Renal pelvis (tissue), 4 donors: Measurements from ENCODE around the gene HHLA2. TPM values are rescaled to one million over a fixed set of nuclear protein-coding genes. Genes with fewer than 3 reads are reported as not detected.

ENCODE experiments used
- DNase-seq: peaks from one replicate; pipeline ENCODE4 v3.0.0-alpha.2; 2013
- polyA plus RNA-seq, 3 donors: library from polyadenylated mRNA; unstranded; fragments of 120-200 nt; gene quantifications; one replicate each; pipeline ENCODE4 v1.2.1, GENCODE V29; 2013; ENCODE audit not compliant: insufficient read length in 3 of 3

HHLA2 gene
- polyA plus RNA-seq, 3 donors, result 11.0 to 16.5 (median 16.3) TPM

GRCh38 chr3:108297647-108298046 is 1.3 kb downstream of the HHLA2 start:
- peak; percentile 64 for DNase-seq

DNA sequence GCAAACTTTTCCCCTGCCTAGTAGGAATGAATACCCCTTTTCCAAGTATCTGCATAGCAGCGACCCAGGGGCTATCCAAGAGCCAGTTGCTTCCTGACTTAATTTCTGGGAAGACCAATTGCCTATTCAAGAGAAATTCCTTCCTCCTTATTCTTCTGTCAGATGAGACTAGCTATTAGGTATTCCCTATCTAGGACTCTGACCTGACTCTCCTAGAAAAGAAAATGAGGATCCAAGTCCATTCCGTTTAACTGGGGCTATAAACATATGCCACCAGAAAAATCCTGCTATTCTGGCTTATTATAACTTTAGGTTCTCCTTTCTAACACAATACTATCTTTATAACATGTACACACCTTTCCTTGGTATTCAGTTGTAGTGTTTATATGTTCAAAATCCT is 1.7 kb downstream of the HHLA2 start:
- no peak for DNase-seq

DNA sequence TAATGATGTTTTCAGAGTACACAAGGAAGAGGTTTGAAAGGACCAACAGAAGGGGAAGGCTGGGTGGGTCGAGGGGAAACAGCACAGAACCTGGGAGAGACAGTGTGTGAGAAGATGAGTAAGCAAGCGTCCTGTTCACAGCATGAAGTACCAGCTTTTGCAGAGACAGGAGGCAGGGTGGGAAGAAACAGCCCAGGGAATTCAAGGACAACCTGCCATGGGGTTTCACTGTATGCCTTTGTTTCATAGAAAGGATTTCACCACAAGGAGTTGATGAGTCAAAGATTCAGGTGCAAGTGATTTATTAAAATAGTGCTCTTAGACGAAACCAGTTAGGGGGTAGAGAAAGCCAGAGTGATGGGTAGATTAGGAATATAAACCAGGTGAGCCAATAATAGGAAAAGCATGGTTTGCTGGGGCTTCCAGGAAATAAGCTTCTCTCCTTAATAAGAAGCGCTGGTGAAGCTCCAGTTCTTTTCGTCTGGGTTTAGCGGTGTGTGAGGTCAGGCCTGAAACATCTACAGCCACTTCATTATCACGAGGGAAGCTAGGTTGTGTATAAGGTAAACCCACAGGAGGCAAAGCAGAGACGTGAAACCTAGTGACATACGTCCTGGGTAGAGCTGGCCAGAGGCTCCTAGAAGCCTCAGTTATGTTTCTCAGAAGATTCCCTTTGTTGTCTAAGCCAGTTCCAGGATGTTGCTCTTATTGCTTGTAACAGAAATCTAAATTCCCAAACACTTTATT is 3.9 kb downstream of the HHLA2 start:
- no peak for DNase-seq

- DNase-seq, result no peak
These were observed 5.5 kb downstream of the HHLA2 start for GRCh38 chr3:108301695-108302404.

GRCh38 chr3:108302570-108302969 is 6.2 kb downstream of the HHLA2 start:
- no peak for DNase-seq

GRCh38 chr3:108305484-108306172 is 9.3 kb downstream of the HHLA2 start:
- no peak for DNase-seq

DNA sequence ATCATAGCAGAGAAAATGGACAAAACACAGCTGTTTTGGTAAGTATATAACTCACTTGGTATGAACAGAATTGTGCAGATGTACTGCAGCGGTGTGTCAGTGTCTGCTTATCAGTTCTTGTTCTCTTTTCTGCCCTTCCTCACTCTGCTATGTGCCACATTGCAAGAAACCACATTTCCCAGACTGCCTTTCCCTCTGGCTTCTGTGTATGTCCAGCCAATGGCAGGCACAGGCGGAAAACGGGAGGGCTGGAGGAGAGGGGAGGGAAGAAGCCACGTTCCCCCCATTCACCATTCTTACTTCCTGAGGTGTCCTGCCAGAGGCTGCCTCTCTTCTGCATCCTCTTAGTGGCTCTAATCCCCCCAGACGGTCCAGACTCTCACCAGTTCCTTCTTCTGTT is 15.4 kb downstream of the HHLA2 start:
- DNase-seq, result no peak

DNA sequence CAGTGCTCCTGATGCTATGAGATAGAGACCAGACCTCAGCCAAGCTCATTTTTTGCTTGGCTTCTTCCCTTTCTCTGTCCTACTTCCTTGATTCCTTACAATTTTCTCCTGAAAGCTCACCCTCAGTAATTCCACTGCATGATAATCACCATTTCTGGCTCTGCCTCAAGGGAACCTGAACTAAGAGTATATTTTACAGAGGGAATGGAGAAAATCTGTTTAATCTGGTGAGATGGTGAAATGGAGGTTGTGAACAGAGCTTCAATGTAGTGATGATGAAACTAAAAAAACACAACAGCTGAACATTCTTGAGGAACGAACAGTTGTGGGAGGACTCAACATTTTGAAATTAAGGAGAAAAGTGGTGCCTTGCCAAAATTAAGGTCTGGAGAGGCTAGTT is 16.3 kb downstream of the HHLA2 start:
- no peak for DNase-seq

DNA sequence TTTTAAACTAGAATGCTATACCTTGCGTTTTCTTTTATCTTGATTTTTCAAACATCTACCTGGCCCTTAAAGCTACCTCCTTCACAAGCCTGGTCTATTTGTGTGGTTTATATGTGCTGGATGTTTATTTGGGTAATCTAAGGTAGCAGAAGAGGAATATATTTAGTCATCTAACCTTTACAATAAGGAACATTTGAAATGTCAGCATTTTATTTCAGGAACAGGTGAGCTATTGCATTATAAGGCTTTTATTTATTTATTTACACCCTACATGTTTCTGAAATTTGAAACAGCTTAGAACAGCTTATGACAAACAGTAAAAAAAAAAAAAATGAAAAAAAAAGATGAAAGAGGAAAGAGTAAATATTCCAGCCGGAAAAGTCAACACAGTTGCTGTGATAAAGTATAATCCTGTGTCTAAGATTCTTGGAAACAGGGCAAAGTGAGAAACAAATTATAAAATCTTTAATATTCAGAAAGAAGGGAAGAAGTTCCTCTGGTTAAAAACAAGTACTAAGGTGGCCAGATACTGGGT is 19.5 kb downstream of the HHLA2 start:
- DNase-seq, result no peak

GRCh38 chr3:108319428-108320082 is 23.2 kb downstream of the HHLA2 start:
- peak; percentile 26 for DNase-seq

GRCh38 chr3:108320746-108321350 is 24.5 kb downstream of the HHLA2 start:
- DNase-seq, result no peak

DNA sequence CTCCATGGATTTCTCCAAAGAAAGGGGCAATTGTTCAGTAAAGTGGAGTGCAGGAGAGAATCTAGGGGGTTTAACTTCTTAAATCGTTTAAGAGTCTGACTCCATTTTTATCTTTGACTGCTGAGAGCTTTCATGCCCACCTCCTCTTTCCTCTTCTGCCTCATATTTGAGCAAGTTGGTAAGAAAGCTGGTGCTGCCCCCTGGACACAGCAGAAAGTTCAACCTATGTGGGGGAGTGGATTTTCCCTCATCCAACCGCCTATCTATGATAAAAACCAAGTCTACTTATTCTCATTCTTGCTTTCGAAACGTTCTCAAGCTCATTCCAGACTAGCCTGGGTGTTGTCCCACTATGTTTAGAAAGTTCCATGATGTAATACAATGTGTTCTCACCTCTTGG is 26.0 kb downstream of the HHLA2 start:
- no peak for DNase-seq

DNA sequence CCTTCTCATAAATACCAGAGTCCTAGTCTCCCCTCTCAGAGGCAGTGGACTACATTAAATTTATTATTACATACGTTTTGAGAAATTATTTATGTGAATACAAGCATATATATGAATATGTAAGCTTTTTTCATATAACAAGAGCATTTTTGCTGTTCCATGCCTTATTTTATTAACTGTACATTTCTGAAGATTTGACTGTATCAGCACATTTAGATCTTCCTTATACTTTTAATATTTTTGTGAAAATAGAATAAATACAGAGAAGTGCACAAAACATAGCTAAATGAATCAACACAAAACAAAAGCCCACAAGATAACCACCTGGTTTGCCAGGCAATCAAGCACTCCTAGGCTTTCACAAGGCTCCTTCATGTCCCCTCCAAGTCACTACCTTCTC is 27.8 kb downstream of the HHLA2 start:
- no peak for DNase-seq

DNA sequence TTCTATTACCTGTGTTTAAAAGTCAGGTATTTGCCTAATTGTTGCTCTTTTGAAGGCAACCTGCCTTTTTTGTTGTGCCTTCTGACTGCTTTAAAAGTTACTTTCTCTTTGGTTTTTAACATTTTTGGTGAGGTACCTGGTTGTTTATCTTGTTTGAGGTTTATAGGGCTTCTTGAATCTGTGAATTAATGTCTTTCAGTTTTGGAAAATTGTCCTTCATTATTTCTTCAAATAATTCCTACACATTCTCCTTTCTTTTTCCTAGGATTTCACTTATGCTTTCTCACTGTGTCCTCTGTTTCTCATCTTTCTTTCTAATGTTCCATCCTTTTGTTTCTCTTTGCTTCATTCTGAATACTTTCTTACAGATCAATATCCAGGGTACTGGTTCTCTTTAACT is 30.8 kb downstream of the HHLA2 start:
- DNase-seq, result no peak

DNA sequence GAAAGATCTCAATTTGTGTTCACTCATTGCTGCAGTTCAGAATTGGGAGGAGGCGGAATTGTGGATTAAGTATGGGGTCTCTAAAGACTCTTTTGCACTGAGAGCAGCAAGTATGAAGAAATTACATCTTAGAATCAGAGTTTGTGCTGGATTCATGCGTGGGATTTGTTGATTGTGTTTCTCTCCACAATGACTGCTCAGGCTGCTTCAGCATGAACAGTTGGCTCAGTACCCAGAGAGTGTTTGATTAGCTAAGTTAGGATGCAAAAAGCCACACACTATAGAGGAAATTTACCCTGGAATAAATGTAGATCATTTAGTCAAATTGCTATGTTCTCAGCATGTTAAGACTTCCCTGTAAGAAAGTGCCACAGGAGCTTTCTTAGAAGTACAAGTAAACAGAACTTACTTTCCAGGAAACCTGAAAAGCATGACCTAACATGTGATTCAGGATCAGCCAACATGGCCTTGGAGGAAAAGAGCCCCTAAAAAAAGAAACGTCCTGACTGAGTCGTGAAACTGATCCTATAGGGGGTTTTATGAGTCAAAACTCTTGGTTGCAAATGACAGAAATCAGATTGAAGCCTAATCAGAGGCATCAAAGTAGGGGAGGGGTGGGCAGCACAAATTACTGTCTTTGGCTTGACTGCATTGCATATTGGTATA is 32.6 kb downstream of the HHLA2 start:
- DNase-seq, result no peak

GRCh38 chr3:108329508-108329907 is 33.2 kb downstream of the HHLA2 start:
- DNase-seq, result no peak

DNA sequence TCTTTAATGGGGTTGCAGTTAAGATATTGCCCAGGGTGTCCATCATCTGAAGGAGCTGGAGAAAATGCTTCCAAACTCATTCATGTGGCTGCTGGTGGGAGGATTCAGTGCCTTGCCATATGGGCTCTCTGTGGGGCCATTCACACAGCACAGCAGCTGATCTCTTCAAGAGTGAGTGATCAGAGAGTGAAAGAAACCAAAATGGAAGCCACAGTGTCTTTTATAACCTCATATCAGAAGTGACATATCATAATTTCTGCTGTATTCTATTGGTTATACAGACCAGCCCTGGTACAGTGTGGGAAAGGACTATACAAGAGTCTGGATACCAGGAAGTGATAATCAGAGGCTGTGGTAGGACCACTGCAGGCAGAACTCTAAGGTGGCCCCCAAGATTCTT is 33.6 kb downstream of the HHLA2 start:
- no peak for DNase-seq

- DNase-seq, result no peak
These were observed 35.4 kb downstream of the HHLA2 start for GRCh38 chr3:108331792-108332191.

DNA sequence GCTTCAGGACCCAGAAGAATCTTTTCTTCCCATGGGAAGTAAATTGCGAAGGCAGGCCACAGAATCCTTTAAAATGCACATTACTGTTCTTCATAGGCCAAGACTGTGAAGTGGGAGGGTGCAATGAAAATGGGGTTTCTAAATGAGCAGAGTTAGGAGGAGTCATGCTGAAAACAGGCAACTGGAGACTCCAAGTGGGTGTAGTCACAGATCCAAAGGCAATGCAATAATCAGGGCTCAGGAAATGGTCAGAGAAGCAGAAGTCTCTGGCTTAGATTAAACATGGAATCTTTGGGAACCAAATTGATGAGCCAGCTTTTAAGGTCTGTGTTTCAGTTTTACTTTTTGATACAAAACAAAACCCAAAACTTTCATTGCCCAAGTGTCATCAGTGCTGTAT is 37.6 kb downstream of the HHLA2 start:
- no peak for DNase-seq

DNA sequence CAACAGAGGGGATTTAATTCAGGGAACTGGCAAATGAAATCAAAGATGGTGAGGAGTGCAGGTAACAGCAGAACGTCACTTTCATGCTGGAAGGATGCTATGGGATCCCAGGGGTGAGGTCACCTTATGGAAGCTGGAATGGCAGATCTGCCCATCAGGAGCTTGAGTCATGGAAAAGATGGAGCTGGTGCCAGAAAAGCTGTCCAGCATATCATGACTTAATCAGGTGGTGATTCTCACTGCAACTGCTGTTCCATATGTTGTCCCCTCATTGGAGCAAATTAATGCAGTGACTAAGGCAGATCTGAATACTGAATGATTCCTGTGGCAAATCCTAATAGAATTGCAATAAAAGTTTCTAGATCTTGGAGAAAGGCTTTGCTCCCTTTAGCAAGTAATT is 38.4 kb downstream of the HHLA2 start:
- DNase-seq, result no peak

DNA sequence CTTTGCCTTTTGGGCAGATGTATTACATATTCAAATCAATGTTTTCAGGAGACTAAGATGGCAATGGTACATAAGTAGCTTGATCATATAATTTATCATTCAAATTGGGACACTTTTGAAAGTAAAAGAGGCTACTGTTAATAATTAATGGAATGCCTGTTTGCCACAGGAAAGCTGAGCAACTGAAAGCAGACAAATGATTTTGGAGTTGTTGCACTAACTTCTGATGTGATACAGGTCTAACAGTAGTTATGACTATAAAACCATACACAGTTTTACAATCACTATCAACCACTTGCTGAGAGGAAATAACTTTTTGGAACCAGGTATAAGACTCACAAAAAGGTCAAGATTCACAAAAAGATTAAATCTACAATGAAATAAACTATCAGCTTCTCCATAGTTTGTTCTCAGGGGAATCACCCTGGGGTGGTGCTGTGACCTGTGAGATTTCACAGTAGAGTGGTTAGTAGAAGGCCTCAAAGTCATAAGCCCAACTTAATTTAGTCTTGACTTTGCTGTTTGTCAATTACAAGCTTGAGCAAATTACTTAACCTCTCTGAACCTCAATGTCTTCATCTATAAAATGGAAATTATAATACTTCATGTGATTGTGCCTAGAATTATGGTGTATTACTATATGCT is 42.7 kb downstream of the HHLA2 start:
- DNase-seq, result no peak
